Measurements from ENCODE around the gene NR4A2. TPM values are rescaled to one million over a fixed set of nuclear protein-coding genes. Genes with fewer than 3 reads are reported as not detected.

NR4A2 gene
- total RNA-seq, 2 experiments from 2014 or later: 290 to 319 TPM

GRCh38 chr2:156339865-156340264, 7.3 kb upstream of the NR4A2 start:
- Mint-ChIP-seq H3K4me3 (peak overlapping the region; percentile 99), H3K27me3 (no peaks in the 10 kb centered on the region), H3K36me3 (ENCODE audit: low read depth) (peaks cover 20% of the 10 kb centered on the region), H3K4me1 (ENCODE audit: low read depth) (peaks cover 59% of the 10 kb centered on the region), H3K9me3 (no peaks in the 10 kb centered on the region), H3K27ac (peak overlapping the region; percentile 98)
- Histone ChIP-seq H3K4me3 (ENCODE audit: low read length) (no peak overlapping the region), H3K9me3 (ENCODE audit: control insufficient read depth in 1 of 2, insufficient read depth in 1 of 2, low read length in 2 of 2) (no peaks in the 10 kb centered on the region), H3K36me3 (ENCODE audit: insufficient read depth, low read length) (no peaks in the 10 kb centered on the region), H3K27ac (ENCODE audit: low read depth in 1 of 2, low read length in 2 of 2) (no peak overlapping the region), H3K4me1 (ENCODE audit: insufficient read depth, low read length) (peaks cover 15% of the 10 kb centered on the region), H3K27me3 (ENCODE audit: control insufficient read depth in 1 of 2, insufficient read depth in 2 of 2, low read length in 2 of 2) (no peaks in the 10 kb centered on the region)
- no peak for ATAC-seq (ENCODE audit: poor library complexity)
- intact Hi-C loops (cut with DNase I, micrococcal nuclease): loop anchor here (2.0 to 10.0 kb wide), 3 partner anchors 61 to 965 kb away; no protein-coding TSS in a partner anchor
- ChIA-PET CTCF (no interaction called here), POLR2A (interaction anchor here (7.1 kb wide), 1 partner anchor 8 kb away, joined by 143 read pairs; the partner anchor contains the start of gene NR4A2)
- no peak for DNase-seq
- TF ChIP-seq CTCF (IDR thresholded peaks at IDR 0.05): no peak

- Histone ChIP-seq H3K27ac (ENCODE audit: low read depth in 1 of 2, low read length in 2 of 2) (no peak overlapping the region), H3K27me3 (ENCODE audit: control insufficient read depth in 1 of 2, insufficient read depth in 2 of 2, low read length in 2 of 2) (no peaks in the 10 kb centered on the region), H3K4me3 (ENCODE audit: low read length) (no peak overlapping the region), H3K4me1 (ENCODE audit: insufficient read depth, low read length) (peaks cover 19% of the 10 kb centered on the region), H3K36me3 (ENCODE audit: insufficient read depth, low read length) (no peaks in the 10 kb centered on the region), H3K9me3 (ENCODE audit: control insufficient read depth in 1 of 2, insufficient read depth in 1 of 2, low read length in 2 of 2) (no peaks in the 10 kb centered on the region)
- H3K4me1 Mint-ChIP-seq (ENCODE audit: low read depth): peaks cover 59% of the 10 kb centered on the region
- POLR2A ChIA-PET: no interaction called here
- ATAC-seq (ENCODE audit: poor library complexity) (no peak), DNase-seq (no peak)
- H3K9me3 Mint-ChIP-seq: no peaks in the 10 kb centered on the region
- peak overlapping the region; percentile 99 for H3K4me3 Mint-ChIP-seq
- peaks cover 24% of the 10 kb centered on the region for H3K36me3 Mint-ChIP-seq (ENCODE audit: low read depth)
- intact Hi-C loops (cut with DNase I, micrococcal nuclease): loop anchor here (2.0 to 10.0 kb wide), 2 partner anchors 62 to 156 kb away; no protein-coding TSS in a partner anchor
- H3K27me3 Mint-ChIP-seq: no peaks in the 10 kb centered on the region
- TF ChIP-seq CTCF (IDR thresholded peaks at IDR 0.05): no peak
- H3K27ac Mint-ChIP-seq: peak overlapping the region; percentile 98
- CTCF ChIA-PET: no interaction called here
These were observed 6.8 kb upstream of the NR4A2 start for GRCh38 chr2:156339110-156339847.

GRCh38 chr2:156338578-156338977, 6.1 kb upstream of the NR4A2 start:
- Mint-ChIP-seq H3K4me3 (no peak overlapping the region), H3K27ac (no peak overlapping the region), H3K4me1 (ENCODE audit: low read depth) (peaks cover 57% of the 10 kb centered on the region), H3K36me3 (ENCODE audit: low read depth) (peaks cover 29% of the 10 kb centered on the region), H3K9me3 (no peaks in the 10 kb centered on the region), H3K27me3 (no peaks in the 10 kb centered on the region)
- H3K9me3 ChIP-seq (ENCODE audit: control insufficient read depth in 1 of 2, insufficient read depth in 1 of 2, low read length in 2 of 2): no peaks in the 10 kb centered on the region
- no peaks in the 10 kb centered on the region for H3K36me3 ChIP-seq (ENCODE audit: insufficient read depth, low read length)
- DNase-seq (no peak), ATAC-seq (ENCODE audit: poor library complexity) (no peak)
- ChIA-PET POLR2A (no interaction called here), CTCF (no interaction called here)
- H3K27me3 ChIP-seq (ENCODE audit: control insufficient read depth in 1 of 2, insufficient read depth in 2 of 2, low read length in 2 of 2): no peaks in the 10 kb centered on the region
- intact Hi-C loops (cut with DNase I, micrococcal nuclease): loop anchor here (2.0 to 10.0 kb wide), 2 partner anchors 62 to 156 kb away; no protein-coding TSS in a partner anchor
- no peak overlapping the region for H3K4me3 ChIP-seq (ENCODE audit: low read length)
- H3K4me1 ChIP-seq (ENCODE audit: insufficient read depth, low read length): peaks cover 24% of the 10 kb centered on the region
- H3K27ac ChIP-seq (ENCODE audit: low read depth in 1 of 2, low read length in 2 of 2): no peak overlapping the region
- no peak for TF ChIP-seq CTCF (IDR thresholded peaks at IDR 0.05)
